ENCODE data around the gene FFAR2. TPM values are rescaled to one million over a fixed set of nuclear protein-coding genes. Genes with fewer than 3 reads are reported as not detected.

The FFAR2 gene
- total RNA-seq, 1 experiment from 2014 or later, result 0.13 TPM

DNA sequence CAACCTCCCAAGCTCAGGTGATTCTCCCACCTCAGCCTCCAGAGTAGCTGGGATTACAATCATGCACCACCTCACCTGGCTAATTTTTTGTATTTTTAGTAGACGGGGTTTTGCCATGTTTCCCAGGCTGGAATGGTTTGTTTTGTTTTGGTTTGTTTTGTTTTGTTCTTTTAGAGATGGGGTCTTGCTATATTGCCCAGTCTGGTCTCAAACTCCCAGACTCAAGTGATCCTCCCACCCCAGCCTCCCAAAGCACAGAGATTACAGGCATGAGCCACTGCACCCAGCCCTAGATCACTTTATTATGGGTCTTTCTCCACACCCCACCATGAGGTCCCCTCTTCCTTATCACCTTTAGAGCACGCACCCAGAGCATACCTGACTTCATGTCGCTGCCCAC, 50.2 kb downstream of the FFAR2 start:
- no peak for DNase-seq (ENCODE audit: low read depth, low spot score)
- in situ Hi-C loops (cut with HindIII; ENCODE audit: low pct_unique_long_range_greater_than_20kb, low sequenced_read_pairs), result no loop called here

DNA sequence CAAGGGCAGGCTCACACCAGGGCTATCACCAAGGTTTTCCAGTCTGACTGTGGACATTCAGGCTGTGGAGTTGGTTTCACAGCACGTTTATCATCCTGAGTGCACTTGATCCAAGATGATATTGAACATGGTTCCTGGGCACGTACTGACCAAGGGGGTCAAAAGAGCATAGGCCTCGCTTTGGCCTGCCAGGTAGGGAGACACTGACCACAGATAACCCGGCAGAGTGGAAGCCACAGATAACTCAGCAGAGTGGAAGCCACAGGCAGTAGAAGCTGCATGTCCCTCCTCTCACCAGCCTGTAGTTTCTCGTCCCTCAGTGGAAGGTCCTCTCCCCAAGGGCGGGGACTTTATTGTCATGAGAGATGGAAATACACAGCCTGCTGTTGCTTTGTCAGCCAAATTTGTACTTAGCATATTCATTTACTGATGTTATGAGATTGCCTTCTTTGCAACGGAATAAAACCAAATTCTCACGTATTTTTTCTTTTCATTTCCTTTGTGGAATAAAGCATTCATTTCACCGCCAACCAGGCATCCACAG, 51.0 kb downstream of the FFAR2 start:
- DNase-seq (ENCODE audit: low read depth, low spot score), result no peak
- in situ Hi-C loops (cut with HindIII; ENCODE audit: low pct_unique_long_range_greater_than_20kb, low sequenced_read_pairs), result no loop called here

GRCh38 chr19:35500611-35501010, 52.6 kb downstream of the FFAR2 start:
- in situ Hi-C loops (cut with HindIII; ENCODE audit: low pct_unique_long_range_greater_than_20kb, low sequenced_read_pairs), result no loop called here

More at GRCh38 chr19:35500611-35501010, 52.6 kb downstream of the FFAR2 start:
- no peak for DNase-seq (ENCODE audit: low read depth, low spot score)

Small RNA genes within 50 kb of the gene (small RNA-seq; reads per million reads assigned to genes)
- 0 reads per million in 2 experiments for gene RN7SL491P

Other genes starting within 250 kb of the FFAR2 start
- not detected in 2 replicates for gene FAM187B, start 219.5 kb upstream of the FFAR2 start, total RNA-seq (2014; rRNA removed; shearing (Covaris generic))
- 0.98 and 1.2 TPM in 2 replicates for gene LSR, start 199.3 kb upstream of the FFAR2 start, total RNA-seq (2014; rRNA removed; shearing (Covaris generic))
- 78.1 and 82.7 TPM in 2 replicates for gene USF2, start 179.3 kb upstream of the FFAR2 start, total RNA-seq (2014; rRNA removed; shearing (Covaris generic))
- gene HAMP, start 165.7 kb upstream of the FFAR2 start, total RNA-seq (2014; rRNA removed; shearing (Covaris generic)), result not detected in 2 replicates
- not detected in 2 replicates for gene MAG, start 156.1 kb upstream of the FFAR2 start, total RNA-seq (2014; rRNA removed; shearing (Covaris generic))
- 4.4 and 5.5 TPM in 2 replicates for gene CD22, start 119.1 kb upstream of the FFAR2 start, total RNA-seq (2014; rRNA removed; shearing (Covaris generic))
- not detected in 2 replicates for gene FFAR1, start 100.4 kb upstream of the FFAR2 start, total RNA-seq (2014; rRNA removed; shearing (Covaris generic))
- not detected in 2 replicates for gene FFAR3, start 89.8 kb upstream of the FFAR2 start, total RNA-seq (2014; rRNA removed; shearing (Covaris generic))
- gene GPR42, start 77.2 kb upstream of the FFAR2 start, total RNA-seq (2014; rRNA removed; shearing (Covaris generic)), result not detected in 2 replicates
- not detected in 2 replicates for gene KRTDAP, start 42.2 kb downstream of the FFAR2 start, total RNA-seq (2014; rRNA removed; shearing (Covaris generic))
- 16.7 and 23.0 TPM in 2 replicates for gene DMKN, start 65.4 kb downstream of the FFAR2 start, total RNA-seq (2014; rRNA removed; shearing (Covaris generic))
- gene SBSN, start 80.1 kb downstream of the FFAR2 start, total RNA-seq (2014; rRNA removed; shearing (Covaris generic)), result 0.11 TPM in 1 of 2 replicates, not detected in the other
- 3.2 and 3.6 TPM in 2 replicates for gene GAPDHS, start 85.2 kb downstream of the FFAR2 start, total RNA-seq (2014; rRNA removed; shearing (Covaris generic))
- 582 and 591 TPM in 2 replicates for gene TMEM147, start 97.4 kb downstream of the FFAR2 start, total RNA-seq (2014; rRNA removed; shearing (Covaris generic))
- not detected in 2 replicates for gene ATP4A, start 115.4 kb downstream of the FFAR2 start, total RNA-seq (2014; rRNA removed; shearing (Covaris generic))
- not detected in 2 replicates for gene PMIS2, start 137.9 kb downstream of the FFAR2 start, total RNA-seq (2014; rRNA removed; shearing (Covaris generic))
- 9.2 and 11.1 TPM in 2 replicates for gene HAUS5, start 164.5 kb downstream of the FFAR2 start, total RNA-seq (2014; rRNA removed; shearing (Covaris generic))
- gene RBM42, start 180.8 kb downstream of the FFAR2 start, total RNA-seq (2014; rRNA removed; shearing (Covaris generic)), result 54.5 and 58.2 TPM in 2 replicates
- 0.40 TPM in 1 of 2 replicates, not detected in the other for gene ETV2, start 193.5 kb downstream of the FFAR2 start, total RNA-seq (2014; rRNA removed; shearing (Covaris generic))
- gene COX6B1, start 200.1 kb downstream of the FFAR2 start, total RNA-seq (2014; rRNA removed; shearing (Covaris generic)), result 568 and 619 TPM in 2 replicates
- not detected in 2 replicates for gene UPK1A, start 218.3 kb downstream of the FFAR2 start, total RNA-seq (2014; rRNA removed; shearing (Covaris generic))